Activated T-cell treated with anti-CD3 and anti-CD28 coated beads for 24 hours (primary cell): Measurements from ENCODE around the gene NEUROG2.

Experiments used
- DNase-seq: peaks from one replicate; pipeline ENCODE4 v3.0.0-alpha.2; 2020; ENCODE audit warnings: low read depth

The NEUROG2 gene

DNA sequence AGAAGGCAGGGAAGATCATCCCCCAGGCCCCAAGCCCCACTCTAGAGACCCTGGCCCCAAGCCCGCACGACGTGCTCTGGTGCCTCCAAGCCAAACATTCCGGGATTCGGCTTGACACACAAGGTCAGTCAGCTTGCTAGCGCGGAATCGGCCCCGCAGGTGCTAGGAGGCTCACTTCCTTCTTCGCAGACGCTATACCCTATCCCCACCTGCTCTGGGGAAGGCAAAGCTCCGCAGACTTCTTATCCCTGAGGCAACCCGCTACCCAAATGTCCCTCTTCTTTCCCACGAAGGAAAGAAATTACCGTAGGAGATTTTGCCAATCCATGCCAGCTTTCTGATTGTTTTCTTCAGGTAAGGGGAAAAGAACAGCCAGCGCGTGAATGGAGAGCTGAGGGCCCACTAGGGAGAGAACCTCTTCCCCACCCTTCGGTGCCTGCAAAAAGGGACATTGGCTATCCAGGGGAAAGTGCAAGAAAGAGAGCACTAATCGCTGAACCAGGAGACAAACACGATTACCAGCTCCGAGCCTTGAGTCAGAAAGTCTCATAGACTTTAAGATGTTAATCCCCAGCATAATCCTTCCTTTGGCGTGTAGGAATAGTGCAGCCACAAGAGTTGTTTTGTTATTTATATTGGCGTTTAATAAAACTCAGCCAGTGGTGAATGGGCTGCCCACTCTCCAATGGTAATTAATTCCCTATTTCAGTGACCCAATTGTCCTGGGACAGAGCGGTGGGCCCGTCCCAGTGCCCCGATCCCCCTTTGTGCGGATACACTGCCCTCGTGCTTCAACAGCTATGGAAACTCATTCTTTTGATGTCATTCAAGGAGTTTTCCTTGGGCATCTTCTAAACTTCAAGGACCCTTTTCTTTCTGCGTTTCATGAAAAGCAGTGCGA lies 5.4 kb upstream of the NEUROG2 start:
- DNase-seq, result no peak

DNA sequence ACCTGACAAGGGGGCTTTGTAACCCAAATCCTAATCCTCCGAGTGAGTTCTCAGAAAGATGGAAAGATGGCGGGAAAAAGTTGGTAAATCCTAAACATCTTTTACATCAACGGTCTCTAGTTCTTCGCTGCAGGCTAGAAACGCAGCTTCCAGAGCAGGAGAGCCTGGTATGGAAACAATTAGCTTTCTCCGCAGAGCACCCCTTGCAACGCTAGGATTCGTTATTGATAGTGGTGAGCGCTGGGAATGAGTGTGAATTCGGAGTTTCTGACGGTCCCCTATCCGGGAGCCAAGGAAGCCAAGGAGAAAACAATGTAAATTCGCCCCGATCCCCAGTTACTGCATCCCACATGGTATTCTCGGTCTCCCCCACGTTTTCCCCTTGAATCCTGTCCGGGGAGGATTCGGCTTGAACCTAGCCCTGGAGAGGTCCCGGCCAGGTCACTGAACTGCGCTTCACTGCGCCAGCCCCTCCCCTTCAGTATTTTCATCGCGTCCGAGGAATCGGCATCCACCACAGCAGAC lies 4.7 kb upstream of the NEUROG2 start:
- DNase-seq, result no peak

DNA sequence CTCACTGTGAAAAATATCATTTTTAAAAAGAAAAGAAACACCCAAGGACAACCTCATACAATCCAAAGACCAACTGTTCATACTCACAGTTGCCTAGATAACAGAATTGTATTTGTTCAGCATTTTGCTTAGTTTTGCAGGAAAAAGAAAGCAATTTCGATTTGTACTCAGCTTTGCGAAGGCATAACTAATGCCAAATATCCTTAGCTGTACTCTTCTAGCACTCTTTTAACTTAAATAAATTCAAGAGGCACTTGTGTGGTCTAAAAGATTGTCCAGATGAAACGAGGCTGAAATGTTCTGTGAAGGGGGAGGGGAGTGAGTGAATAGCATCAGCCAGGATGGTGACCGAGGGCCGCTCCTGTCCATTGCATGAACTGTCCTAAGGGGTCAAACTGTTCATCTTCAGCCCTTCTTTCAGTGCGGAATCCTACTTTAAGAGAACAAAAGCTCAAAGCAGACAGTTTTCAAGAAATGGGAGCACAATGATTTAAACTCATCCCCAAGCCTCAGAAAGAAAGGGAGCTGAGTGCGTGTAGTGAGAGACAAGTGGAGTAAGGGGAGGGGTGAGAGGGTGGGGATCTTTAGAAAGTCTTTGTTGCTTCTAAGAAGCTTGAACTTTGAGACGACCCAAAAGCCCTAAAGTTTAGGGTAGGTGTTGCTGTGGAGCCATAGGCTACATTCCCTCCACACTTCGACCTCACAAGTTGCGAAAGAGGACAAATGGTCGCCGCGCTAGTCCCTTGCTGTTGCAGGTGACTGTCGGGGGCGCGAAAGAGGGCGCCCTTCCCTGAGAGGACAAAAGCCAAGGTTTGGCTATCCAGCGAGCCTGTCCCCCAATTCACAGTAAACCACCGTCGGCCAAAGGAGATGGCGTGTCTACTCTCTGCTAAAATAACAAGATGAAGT lies 4.0 kb upstream of the NEUROG2 start:
- DNase-seq, result no peak

DNA sequence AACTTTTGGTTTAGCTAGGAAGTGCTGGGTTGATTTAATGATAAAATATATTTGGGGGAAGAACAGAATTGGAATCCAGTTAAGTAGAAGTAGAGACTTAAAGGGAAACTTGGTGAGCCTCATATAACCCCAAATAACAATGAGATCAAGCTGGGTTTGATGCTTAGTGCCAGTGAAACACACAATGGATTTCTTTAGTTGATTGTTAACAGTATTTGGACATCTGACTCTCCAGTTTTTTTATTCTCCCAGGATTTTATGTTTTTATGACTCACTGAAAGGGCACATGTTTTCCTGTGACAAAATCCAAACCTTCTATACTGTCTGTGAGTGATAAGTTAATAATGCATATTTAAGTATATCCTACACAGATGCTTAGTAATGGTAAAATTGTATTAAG lies 2.7 kb upstream of the NEUROG2 start:
- DNase-seq, result no peak

DNA sequence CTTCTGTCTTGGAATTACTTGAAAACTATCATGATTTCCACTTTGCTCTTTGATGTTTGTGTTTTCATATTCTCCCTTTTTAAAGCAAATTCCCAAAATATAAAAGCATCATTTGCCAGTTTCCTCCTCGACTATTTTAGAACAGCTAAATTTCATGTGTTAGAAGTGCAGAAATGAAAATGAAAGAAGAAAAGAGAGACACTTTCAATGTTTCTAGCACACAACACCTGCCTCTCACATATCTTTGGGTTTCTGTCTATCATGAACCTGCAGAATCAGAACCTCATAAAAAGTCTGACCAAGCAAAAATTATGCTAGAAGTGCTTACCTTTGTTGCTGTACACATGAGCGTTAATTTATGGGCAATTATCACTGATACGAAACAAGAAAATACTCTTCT lies 1.9 kb upstream of the NEUROG2 start:
- no peak for DNase-seq

DNA sequence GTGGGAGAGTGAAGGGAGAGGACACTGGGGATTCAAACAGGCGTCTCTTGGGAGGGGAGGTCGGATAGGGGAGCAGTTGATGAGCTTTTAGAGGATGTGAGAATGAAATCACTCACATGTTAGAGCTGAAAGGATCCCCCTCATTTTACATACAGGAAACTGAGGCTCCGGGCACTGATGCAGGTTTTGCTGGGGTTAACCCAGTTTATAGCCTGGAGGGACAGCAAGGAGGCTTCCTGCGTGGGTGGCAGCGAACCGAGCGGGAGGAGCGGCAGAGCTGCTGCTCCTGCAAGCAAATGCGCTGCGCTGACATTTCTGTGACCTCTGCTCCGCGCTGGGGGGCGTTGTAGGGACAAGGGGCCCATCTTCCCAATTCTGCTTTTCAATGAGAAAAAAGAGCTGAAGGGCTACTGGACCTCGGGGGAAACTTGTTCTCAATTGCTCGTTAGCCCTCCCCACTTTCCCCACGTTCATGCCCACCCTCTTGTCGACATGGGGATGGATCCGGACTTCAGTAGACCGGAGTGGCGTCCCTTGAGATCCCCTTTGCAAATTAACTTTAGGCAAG lies 1.2 kb upstream of the NEUROG2 start:
- no peak for DNase-seq

DNA sequence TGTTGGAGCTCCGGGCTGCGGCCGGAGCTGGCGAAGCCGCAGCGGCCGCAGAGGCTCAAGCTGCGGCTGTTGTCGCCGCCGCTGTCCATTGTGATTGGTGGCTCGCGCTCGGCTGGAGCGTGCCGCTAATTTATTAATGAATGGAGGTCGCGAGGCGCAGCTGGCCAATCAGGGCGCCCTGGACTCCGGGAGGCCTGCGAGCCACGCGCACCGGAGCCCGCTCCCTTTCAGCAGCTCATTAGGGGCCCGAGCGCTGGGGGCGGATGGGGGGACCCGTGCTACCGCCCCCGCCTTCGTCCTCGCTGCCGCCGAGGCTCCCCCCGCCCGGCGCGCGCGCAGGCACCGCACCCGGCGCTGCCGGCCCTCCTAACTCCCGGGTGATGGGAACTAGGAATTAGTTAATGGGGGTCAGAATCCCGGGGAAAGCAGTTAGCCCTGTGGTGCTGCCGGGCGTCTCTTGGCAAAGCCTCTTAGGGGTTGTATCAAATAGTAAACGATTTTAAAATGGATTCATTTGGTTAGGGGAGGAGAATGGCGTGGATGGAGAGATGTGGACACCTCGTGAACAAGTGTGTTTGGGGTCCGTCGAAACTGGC lies 589 bp upstream of the NEUROG2 start:
- no peak for DNase-seq

DNA sequence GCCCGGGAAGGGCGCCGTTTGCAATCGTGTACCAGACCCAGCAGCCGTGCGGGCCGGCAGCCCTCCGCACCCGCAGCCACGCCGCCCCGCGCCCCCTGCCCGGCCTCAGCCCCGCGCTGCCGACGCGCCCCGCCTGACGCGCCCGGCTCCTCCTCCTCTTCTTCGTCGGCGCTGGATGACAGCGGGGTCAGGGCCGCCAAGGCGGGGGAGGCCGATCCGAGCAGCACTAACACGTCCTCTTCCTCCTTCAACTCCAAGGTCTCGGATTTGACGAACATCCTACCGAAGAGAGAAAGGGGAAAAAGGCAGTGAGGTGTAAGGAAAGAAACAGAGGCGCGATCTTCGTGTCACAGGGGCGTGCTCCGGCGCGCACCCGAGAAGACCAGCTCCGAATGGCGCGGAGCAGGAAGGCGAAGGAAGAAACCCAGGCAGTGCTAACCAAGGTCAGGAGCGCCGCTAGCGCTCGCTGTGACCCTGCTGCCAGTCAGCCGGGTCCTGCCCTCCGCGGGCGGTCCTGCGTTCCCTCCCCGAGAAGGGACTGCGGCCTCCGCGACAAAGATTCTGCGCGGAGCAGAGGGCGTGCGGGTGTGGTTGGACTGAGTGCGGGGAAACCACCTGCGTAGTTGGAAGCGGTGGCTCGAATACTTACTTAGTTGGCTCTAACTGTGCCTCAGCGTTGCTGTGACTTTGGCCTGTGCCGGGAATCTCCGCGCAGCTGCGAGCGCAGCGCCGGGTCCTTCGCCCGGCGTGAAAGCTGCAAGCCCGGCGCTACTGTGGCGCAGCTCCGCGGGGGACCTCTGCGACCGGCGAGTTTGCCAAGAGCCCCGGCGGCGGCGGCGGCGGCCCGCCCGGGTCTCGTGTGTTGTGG lies 548 bp downstream of the NEUROG2 start:
- no peak for DNase-seq

DNA sequence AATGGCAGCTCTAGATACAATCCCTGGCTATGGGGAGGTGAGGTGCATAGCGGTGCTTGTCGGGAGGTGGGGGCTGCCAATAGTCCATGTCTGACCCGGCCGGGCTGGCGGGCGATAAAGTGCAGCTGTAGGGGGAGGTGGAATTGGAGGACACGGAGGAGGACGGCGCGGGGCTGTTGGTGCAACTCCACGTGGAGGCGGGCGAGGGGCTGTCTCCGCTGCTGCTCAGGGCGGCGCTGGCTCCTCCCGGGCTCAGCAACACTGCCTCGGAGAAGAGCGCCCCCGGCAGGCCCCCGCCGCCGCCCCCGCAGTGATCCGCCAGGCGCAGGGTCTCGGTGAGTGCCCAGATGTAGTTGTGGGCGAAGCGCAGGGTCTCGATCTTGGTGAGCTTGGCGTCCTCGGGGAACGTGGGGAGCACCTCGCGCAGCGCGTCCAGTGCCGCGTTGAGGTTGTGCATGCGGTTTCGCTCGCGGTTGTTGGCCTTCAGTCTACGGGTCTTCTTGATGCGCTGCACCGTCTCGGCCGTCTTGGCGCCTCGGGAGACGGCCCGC lies 1.3 kb downstream of the NEUROG2 start:
- no peak for DNase-seq

DNA sequence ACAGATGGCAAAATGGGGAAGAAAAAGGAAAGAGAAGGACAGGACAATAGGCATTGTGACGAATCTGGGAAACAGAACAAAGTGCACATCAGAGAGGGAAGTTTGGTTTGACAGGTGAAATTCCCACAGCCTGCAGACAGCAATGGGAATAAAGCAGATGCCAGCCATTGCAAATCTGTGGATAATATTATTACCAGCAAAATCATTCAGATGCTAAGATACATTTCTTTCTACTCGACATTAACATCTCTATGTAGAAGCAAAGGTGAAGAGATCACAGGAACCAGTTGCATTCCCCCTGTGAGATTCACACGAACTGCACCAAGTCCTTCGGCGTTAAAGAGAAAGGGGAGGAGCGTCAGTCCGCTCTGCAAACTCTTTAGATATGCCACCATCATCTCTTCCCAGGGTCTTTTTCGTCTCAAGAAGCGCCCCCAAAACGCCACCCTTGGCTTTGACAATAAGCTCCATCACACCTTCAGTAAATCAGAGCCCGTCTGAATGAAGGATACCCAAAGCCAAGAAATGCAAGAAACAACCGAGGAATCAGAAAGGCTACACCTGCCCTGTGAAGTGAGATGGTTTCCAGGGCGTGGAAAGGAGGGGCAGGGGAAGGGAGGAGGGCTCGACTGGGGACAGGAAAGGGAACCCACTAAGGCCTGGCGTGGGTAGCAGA lies 1.9 kb downstream of the NEUROG2 start:
- DNase-seq, result no peak

DNA sequence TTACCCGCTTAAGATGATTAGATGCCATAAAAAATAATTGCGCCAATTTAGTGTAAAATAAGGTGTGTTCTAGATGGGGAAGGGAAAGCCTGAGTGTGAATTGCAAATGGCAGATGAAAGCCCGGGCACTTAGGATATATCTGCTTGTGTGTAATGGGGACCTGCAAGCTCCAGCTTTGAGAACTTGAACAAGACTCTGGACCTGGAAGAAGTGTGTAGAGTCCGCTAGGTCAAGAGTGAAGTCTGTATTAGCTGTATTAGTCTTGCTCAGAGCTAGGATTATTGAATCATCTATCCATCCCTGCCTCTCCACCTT lies 4.2 kb downstream of the NEUROG2 start:
- no peak for DNase-seq

DNA sequence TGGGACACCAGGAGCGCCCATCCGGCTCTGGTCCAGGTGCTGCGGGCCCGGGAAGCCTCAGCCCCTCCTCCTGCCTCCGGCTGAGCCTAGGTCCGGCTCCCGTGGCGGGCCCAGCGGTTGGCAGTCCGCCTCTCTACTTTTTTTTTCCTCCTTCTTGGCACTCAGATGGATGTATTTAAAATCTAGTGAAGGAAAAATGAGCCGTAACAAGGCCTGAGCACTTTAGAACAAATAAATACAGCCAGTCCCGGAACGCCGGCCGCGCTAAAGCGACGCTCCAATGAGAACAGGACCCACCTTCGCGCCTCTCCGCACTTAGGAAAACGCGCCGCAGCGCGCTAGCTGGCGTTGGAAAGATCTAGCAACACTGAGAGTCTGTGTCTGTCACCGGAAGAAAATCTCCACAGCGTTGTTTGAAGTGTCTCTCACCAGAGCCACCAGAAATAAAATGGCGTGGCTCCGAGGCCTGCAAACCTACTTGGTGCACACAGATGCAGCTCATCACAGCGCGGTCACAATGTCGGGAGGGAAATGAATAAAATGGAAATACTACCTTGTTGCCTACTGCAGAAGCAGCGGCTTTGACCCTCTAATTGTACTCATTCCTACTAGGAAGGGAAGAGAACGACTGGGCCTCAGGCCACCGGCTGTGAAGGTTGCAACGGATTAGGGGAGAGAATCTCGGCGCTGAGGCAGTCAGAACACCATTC lies 4.7 kb downstream of the NEUROG2 start:
- no peak for DNase-seq

DNA sequence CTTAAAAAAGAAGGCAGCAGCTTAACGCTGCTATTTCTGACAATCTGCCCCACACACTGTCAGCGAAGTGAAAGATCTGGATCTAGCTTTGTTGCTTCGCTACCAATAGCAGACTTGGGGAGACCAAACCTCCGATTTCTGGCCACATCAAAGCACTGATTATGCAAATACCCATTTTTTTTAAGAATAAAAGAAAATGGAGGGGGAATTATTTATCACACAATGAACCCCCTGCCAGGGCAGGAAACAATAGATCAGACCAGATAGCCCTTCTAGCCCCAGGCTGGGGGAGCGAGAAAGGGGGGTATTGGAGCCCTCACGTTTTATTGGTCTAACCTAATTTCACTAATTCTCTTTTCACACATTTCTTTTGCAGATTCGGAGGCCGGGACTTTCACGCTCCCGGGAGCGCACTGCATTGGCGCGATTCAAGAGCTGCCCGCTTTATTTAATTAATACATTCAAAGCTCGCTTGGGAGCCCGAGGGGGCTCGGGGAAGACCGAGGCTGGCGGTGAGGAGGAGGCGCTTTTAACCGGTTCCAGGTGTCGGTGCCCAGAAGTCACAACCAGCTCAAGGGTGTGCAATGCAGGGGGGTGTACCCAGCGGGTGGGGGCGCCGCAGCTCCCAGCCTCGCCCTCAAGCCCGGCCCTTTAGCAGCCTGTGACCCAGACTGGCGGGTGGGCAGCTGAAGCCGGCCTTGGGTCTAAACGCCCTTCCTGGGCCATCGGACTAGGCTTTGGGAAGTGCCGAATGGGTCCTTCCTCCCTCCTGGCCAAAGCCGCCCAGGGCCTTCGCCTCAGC lies 5.5 kb downstream of the NEUROG2 start:
- no peak for DNase-seq

DNA sequence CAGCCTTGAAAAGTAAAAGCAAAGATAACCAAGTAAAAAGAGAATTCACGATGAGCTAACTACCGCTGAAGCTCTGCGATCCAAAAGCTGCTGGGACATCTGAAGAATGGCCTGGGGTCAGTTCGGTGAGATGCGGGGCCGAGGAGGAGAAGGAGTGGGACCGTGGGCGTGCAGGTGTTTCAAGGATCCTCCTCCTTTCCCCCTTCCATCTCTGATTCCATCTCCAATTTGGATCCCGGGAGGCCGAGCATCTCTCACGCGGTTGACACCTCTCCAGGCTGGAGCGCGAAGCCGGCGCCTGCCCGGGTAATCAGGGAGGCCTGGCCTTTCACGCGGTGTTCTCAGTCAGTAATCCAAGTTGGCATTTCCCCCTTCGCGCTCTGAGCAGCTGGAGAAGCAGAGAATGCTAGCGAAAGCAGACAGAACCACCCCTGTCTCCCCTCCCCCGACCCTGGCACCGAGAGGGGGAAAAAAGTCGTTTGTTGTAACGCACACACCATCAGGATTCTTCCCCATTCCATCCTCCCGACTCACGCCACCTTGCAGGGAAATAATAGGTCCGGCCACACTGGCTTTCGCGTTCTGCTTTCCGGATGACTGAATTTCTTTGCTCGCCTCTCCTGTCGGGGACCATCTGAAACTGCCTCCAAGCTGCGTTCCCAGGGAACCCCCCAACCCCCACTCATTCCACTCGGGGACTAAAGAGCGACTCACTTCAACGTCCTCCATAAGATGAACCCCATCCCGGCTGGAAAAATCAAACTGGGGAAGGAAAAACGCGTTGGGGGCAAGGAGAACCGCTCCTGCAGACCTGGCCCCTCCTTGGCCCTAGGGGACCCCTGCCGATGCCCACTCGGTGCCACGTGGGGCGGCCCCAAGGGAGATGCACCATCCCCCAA lies 6.5 kb downstream of the NEUROG2 start:
- no peak for DNase-seq

DNA sequence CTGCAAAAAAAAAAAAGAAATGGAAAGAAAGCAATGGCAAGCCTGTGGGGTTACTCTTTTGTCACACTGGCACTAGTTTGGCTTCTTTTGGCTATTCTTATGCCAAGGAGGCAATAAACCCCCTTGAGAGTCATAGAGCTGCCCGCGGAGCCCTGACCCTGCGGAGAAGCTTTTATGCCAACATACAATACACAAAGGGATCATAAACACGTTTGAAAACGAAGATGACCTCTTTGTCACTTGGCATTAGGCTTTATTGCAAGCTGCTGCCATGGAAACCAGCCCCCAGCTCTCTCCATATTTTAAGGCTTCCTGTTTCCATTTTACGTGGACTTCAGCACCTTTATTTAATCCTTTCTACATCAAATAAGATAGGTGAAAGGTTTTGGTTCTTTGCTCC lies 7.6 kb downstream of the NEUROG2 start:
- no peak for DNase-seq

DNA sequence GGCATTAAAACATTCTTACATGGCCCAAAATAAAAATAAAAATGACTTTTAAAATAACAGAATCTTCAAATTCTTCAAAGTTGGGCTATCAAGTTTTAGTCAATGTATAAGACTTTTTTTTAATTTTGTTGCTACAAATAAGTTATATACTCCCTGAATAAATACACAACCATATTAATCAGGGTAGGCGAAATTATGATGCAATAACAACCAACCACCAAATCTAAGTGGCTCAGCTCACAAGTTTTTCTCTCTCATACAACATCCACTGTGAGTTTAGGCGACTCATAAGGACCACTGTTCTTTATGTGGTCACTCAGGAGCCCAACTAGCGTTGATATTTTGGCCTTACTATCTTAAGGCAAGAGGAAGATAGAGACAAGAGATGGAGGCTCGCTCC lies 11.2 kb downstream of the NEUROG2 start:
- no peak for DNase-seq

DNA sequence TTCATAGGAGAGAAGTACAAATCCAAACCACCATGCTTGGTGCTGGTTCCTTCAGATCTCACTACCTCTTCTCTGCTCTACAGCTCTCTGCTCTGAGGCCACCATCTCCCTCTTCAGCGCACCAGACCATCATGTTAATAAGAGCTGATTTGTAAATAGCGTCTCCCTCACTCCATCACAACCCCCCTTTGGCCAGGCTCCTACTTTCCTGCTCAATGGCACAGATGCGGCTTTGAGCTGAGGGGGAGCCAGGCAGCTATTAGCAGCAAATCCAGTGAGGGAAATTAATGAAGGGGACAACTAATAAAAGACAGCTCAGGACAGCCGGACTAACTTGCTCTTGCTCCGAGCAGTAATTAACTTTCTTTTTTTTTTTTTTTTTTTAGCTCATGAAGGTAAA lies 13.1 kb downstream of the NEUROG2 start:
- DNase-seq, result no peak

DNA sequence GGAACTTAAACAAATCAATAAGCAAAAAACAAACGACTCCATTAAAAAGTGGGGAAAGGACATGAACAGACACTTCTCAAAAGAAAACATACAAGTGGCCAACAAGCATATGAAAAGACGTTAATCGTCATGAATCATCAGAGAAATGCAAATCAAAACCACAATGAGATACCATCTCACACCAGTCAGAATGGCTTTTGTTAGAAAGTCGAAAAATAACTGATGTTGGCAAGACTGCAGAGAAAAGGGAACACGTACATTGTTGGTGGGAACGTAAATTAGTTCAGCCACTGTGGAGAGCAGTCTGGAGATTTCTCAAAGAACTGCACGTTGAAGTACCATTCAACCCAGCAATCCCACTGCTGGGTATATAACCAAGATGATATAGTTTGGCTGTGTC lies 23.7 kb downstream of the NEUROG2 start:
- no peak for DNase-seq
